Stimulated activated naive CD8-positive, alpha-beta T cell treated with anti-CD3 and anti-CD28 coated beads, Interleukin-15, amount 100 ng/mL, for 72 hours (primary cell): ENCODE measurements around the gene HOXA3.

Source experiments
- ATAC-seq: fragments of 150-1000 bp; cut with Tn5 transposase; 2 replicates; pipeline ENCODE4 v1.10.0; 2021; ENCODE audit warnings: mild to moderate bottlenecking, moderate library complexity
- DNase-seq, 2 donors: peaks; one replicate each; pipeline ENCODE4 v3.0.0; 2021 to 2022
- H3K27ac Mint-ChIP-seq, 2 donors: one replicate each; pipeline ENCODE4 v1.8.0; 2022; ENCODE audit warnings: mild to moderate bottlenecking in 2 of 2, mixed read lengths in 2 of 2, moderate library complexity in 2 of 2
- H3K27me3 Mint-ChIP-seq: one replicate; pipeline ENCODE4 v1.8.0; 2022; ENCODE audit warnings: mixed read lengths
- H3K4me1 Mint-ChIP-seq: one replicate; pipeline ENCODE4 v1.8.0; 2022; ENCODE audit warnings: mild to moderate bottlenecking, mixed read lengths
- H3K4me3 Mint-ChIP-seq, 2 donors: one replicate each; pipeline ENCODE4 v1.8.0; 2022; ENCODE audit warnings: mild to moderate bottlenecking in 2 of 2, mixed read lengths in 2 of 2, moderate library complexity in 1 of 2
- H3K9me3 Mint-ChIP-seq, 2 donors: one replicate each; pipeline ENCODE4 v1.8.0; 2022; ENCODE audit warnings: mixed read lengths in 2 of 2

HOXA3 gene

GRCh38 chr7:27183682-27184336 lies 31.4 kb upstream of the HOXA3 start:
- Mint-ChIP-seq H3K4me3 (peak overlapping the region; percentile 74 to 75), H3K4me1 (peaks cover 53% of the 10 kb centered on the region), H3K27ac (no peak overlapping the region), H3K27me3 (peaks cover 100% of the 10 kb centered on the region), H3K9me3 (no peaks in the 10 kb centered on the region)
- ATAC-seq (no peak), DNase-seq (peak in 1 of 2 donors; percentile 15)

DNA sequence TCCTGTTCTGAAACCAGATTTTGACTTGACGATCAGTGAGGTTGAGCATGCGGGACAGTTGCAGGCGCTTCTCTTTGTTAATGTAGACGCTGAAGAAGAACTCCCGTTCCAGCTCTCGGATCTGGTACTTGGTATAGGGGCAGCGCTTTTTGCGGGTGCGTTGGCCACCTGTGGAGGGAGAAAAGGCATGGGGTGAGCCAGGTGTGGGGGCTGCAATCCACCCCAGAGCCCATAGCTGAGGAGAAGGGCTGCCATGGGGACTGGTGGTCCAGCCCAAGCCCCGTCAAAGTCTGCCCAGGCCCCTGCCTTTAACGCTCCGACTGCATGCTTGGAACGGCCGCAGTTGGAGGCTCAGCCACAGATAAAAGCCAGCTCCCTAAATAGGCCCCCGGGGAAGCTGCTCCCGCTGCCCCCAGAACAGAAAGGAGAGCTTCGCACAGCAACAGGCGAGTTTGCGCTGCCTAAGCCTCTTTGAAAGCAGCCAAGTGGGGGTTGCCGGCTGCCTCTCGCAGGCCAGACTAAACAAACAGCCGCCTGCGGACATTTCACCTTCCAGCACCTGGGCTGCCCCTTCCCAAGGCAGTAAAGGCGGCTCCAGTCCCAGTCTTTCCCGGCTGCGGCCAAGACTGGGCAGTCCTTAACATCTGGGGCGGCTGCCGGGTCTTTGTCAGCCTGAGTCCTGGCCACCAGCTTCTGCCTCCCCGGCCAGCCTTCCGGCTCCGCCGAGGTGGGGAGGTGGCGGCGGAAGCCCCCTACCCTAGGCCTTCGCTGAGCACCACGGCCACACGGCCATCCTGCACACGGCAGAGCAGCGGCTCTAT lies 30.7 kb upstream of the HOXA3 start:
- Mint-ChIP-seq H3K4me3 (peak overlapping the region; percentile 56 to 74), H3K9me3 (no peaks in the 10 kb centered on the region), H3K27ac (no peak overlapping the region), H3K27me3 (peaks cover 100% of the 10 kb centered on the region), H3K4me1 (peaks cover 46% of the 10 kb centered on the region)
- ATAC-seq = no peak
- DNase-seq = peak in 1 of 2 donors; percentile 8

- Mint-ChIP-seq H3K4me3 (no peak overlapping the region), H3K27me3 (peaks cover 100% of the 10 kb centered on the region), H3K4me1 (peaks cover 39% of the 10 kb centered on the region), H3K9me3 (no peaks in the 10 kb centered on the region), H3K27ac (no peak overlapping the region)
- ATAC-seq (no peak), DNase-seq (peak in 1 of 2 donors; percentile 3)
These were observed 30.0 kb upstream of the HOXA3 start for GRCh38 chr7:27182285-27182841.

DNA sequence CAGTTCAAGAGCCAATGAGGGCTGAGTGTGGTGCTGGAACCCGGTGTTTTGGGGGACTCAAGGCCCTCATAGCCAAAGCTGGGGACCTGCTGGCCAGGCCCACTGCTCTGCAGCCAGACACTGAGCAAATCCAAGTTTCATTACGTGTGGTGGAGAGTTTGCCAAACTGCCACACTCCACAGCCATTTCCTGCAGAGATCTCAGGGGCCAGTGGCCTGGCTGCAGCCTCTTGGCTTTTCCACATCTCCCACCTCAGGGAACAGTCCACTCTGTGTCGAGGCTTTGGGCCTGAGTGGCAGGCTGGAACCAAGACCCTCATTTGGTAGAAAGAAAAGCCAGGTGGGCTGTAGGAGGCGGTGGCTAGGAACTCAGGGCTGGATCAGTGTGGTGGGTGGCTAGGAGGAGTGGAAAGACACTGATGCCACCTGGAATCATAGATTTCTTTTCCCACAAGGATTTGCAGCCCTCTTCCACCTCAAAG lies 29.5 kb upstream of the HOXA3 start:
- Mint-ChIP-seq H3K4me1 (peaks cover 36% of the 10 kb centered on the region), H3K4me3 (no peak overlapping the region), H3K27ac (no peak overlapping the region), H3K9me3 (no peaks in the 10 kb centered on the region), H3K27me3 (peaks cover 100% of the 10 kb centered on the region)
- DNase-seq (peak in 1 of 2 donors; percentile 7), ATAC-seq (no peak)

DNA sequence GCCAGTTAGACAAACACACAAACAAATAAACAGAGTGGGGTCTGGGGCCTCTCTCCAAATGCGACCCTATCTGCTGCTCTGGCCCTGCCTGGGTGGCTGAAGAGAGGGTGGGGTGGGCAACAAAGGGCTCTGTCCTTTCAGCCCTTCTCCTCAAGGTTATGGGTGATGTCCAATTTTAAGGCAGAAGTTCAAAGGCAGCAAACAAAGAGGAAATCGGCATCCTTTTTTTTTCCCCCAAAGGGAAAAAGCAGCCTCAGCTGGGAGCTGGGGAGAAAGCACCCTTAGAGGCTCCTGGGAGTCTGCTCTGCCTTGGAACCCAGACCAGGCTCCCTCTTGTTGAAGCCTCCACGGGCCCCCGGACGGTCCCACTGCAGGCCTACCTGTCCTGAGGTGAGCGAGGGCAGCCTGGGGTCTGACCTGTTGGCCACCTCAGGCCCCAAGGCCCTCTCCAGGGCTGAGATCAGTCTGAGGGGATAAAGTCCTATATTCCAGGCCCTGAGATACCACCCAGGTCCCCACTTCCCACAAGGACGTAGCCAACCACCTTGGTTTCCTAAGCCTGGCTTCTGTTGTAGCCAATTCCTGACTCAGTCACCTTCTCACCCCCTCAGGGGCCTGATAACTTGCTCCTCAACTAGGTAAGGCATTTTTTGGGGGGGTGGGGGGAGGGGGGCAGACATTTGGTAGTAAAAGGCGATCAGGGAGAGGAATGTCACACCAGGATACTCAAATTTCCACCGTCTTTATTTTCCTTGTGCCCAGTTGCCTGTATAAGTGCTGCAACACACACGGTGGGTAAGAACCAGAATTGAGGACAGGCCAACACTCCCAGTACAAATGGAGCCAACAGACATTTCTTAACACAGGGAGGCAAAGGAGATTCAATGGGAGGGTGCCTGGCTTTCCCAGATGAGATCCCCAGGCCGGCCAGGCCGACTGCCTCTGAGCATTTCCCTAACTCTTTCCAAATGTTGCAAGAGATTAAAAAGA lies 28.3 kb upstream of the HOXA3 start:
- H3K4me1 Mint-ChIP-seq = peaks cover 28% of the 10 kb centered on the region
- peak overlapping the region in 1 of 2 donors; percentile 46 for H3K4me3 Mint-ChIP-seq
- ATAC-seq (no peak), DNase-seq (peak in 1 of 2 donors; percentile 2)
- H3K27me3 Mint-ChIP-seq = peaks cover 100% of the 10 kb centered on the region
- no peaks in the 10 kb centered on the region for H3K9me3 Mint-ChIP-seq
- H3K27ac Mint-ChIP-seq = no peak overlapping the region

GRCh38 chr7:27179503-27180430 lies 27.4 kb upstream of the HOXA3 start:
- H3K27ac Mint-ChIP-seq = no peak overlapping the region
- ATAC-seq = peak; percentile 73
- peak; percentile 72 to 75 for DNase-seq
- no peaks in the 10 kb centered on the region for H3K9me3 Mint-ChIP-seq
- peaks cover 22% of the 10 kb centered on the region for H3K4me1 Mint-ChIP-seq
- peak overlapping the region; percentile 43 to 46 for H3K4me3 Mint-ChIP-seq
- H3K27me3 Mint-ChIP-seq = peaks cover 100% of the 10 kb centered on the region

DNA sequence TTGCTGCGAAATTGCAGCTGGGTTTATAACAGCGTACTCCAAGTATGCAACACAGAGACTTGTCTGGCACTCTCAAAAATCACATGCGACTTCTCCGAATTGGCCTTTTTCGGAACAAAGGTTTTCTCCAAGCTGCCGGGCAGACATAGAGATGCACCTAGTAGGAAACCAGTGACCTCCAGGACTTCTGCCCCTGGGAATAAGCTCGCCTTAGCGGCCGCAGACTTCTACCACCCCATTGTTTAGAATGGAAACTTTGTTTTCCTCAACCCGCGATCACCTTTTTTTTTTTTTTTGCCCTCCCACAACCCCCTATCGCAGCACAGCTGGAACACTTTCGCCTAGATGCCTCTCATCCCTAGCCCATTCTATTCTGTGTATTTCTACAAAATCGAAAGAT lies 26.6 kb upstream of the HOXA3 start:
- peaks cover 20% of the 10 kb centered on the region for H3K4me1 Mint-ChIP-seq
- no peak overlapping the region for H3K27ac Mint-ChIP-seq
- peaks cover 100% of the 10 kb centered on the region for H3K27me3 Mint-ChIP-seq
- ATAC-seq = no peak
- DNase-seq = peak in 1 of 2 donors; percentile 3
- no peak overlapping the region for H3K4me3 Mint-ChIP-seq
- H3K9me3 Mint-ChIP-seq = no peaks in the 10 kb centered on the region

GRCh38 chr7:27178366-27178765 lies 26.0 kb upstream of the HOXA3 start:
- Mint-ChIP-seq H3K4me1 (peaks cover 20% of the 10 kb centered on the region), H3K27me3 (peaks cover 95% of the 10 kb centered on the region), H3K4me3 (no peak overlapping the region), H3K27ac (no peak overlapping the region), H3K9me3 (no peaks in the 10 kb centered on the region)
- DNase-seq = peak in 1 of 2 donors; percentile 1
- ATAC-seq = no peak

GRCh38 chr7:27177795-27178320 lies 25.5 kb upstream of the HOXA3 start:
- no peak for DNase-seq
- ATAC-seq = no peak
- Mint-ChIP-seq H3K27ac (no peak overlapping the region), H3K4me3 (no peak overlapping the region), H3K9me3 (no peaks in the 10 kb centered on the region), H3K27me3 (peaks cover 95% of the 10 kb centered on the region), H3K4me1 (peaks cover 21% of the 10 kb centered on the region)

DNA sequence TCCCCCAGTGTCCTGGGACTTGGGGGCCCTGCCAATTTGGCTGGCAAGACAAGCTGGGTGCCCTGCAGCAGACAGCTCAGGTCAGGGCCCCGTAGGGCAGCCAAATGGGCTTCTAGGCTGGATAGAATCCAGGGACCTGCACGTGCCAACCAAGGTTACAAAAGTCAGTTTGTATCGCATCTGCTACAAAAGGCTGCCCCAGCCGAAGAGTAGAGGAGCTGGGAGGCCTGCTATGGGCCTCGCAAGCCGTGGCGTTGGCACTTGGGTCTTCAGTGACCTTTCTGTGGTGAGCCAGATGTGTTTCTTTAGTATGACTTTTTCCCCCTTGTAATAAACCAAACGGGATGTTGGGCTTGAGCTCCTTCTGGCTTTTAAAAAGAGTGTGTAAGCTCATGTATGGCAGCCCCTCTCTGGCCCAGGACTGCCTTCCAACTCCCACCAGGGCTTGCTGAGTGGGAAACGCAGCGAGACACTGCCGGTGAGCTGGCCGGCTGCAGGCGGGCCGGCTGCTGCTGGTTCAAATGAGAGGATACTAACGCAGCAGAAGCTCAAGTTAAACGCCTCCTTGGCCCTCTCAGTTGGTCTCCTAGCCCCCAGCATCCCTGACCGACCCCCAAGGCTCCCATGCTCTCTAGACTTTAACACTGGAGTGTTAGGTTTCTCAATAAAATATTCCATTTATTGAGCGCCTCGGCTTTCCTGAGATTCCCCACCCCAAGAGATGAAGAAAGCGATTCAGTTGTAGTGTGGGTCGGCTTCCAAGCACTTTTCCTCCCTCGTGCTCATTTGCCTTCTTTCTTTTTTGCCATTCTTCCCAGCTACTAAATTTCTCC lies 24.8 kb upstream of the HOXA3 start:
- Mint-ChIP-seq H3K9me3 (no peaks in the 10 kb centered on the region), H3K27ac (no peak overlapping the region), H3K4me1 (peaks cover 24% of the 10 kb centered on the region), H3K27me3 (peaks cover 95% of the 10 kb centered on the region), H3K4me3 (no peak overlapping the region)
- ATAC-seq (no peak), DNase-seq (no peak)

GRCh38 chr7:27176524-27176845 lies 24.1 kb upstream of the HOXA3 start:
- no peak for ATAC-seq

GRCh38 chr7:27175626-27176523 lies 23.5 kb upstream of the HOXA3 start:
- Mint-ChIP-seq H3K27me3 (peaks cover 95% of the 10 kb centered on the region), H3K4me3 (no peak overlapping the region), H3K4me1 (peaks cover 35% of the 10 kb centered on the region), H3K27ac (no peak overlapping the region), H3K9me3 (no peaks in the 10 kb centered on the region)
- DNase-seq (no peak), ATAC-seq (no peak)

More at GRCh38 chr7:27176524-27176845, 24.1 kb upstream of the HOXA3 start:
- Mint-ChIP-seq H3K4me3 (no peak overlapping the region), H3K27me3 (peaks cover 95% of the 10 kb centered on the region), H3K27ac (no peak overlapping the region), H3K9me3 (no peaks in the 10 kb centered on the region), H3K4me1 (peaks cover 31% of the 10 kb centered on the region)
- DNase-seq = no peak
